GM18858 (cell line): ENCODE measurements around the gene RNF130.

Experiments used
- ATAC-seq: cut with Tn5 transposase; IDR thresholded peaks from one replicate; pipeline ENCODE4 v1.9.1; 2021; ENCODE audit not compliant: unreplicated experiment

Gene RNF130, protein sequence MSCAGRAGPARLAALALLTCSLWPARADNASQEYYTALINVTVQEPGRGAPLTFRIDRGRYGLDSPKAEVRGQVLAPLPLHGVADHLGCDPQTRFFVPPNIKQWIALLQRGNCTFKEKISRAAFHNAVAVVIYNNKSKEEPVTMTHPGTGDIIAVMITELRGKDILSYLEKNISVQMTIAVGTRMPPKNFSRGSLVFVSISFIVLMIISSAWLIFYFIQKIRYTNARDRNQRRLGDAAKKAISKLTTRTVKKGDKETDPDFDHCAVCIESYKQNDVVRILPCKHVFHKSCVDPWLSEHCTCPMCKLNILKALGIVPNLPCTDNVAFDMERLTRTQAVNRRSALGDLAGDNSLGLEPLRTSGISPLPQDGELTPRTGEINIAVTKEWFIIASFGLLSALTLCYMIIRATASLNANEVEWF

DNA sequence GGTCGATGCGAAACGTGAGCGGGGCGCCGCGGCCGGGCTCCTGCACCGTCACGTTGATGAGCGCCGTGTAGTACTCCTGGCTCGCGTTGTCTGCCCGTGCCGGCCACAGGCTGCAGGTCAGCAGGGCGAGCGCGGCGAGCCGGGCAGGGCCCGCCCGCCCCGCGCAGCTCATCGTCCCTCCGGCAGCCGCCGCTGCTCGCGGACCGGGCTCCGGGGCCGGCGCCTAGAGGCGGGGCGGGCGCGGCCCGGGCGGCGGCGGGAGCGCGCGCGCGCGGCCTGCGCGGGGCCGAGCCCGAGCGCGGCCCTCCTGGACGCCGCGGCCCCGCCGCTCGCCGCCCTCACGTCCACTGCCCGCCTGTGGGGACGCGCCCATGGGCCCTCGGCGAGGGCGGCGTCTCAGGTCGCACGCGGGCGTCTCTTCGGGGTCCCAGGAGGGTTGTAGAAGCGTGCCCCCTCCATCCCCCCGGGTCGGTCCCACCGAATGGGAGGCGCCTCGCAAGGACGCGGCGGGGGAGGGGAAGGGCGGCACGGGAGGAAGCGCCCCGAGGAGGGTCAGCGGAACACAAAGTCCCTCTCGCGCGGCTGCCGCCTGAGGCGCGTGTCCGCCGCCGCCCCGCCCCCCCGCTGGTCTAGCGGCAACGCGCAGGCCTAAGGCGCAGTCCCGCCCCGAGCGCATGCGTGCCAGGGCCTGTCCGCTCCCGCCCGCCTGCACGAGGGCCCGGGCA, at the start of gene RNF130:
Gene RNF130 (minus strand): TSS at position 229 of the 725 bp plus-strand sequence. CDS start 57 bp downstream, at position 172.
- no peak for ATAC-seq

- no peak for ATAC-seq
Observed at GRCh38 chr5:180120237-180121101, 48.9 kb upstream of the RNF130 start.

DNA sequence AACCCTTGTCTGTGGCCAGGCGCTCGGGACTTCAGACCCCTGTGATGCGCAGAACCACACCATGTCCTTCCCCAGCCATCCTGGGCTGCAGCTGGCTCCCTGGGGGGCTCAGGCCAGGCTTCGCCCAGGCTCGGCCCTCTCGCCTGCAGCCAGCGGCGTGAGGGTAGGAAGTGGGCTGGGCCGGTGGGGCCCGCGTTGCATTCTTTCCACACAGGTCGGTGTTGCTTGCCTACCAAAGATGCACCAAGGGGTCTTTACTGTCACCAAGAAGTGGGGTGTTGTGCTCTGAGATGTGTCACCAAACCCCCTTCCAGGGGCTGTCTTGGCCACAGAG, 48.3 kb upstream of the RNF130 start:
- ATAC-seq: no peak

DNA sequence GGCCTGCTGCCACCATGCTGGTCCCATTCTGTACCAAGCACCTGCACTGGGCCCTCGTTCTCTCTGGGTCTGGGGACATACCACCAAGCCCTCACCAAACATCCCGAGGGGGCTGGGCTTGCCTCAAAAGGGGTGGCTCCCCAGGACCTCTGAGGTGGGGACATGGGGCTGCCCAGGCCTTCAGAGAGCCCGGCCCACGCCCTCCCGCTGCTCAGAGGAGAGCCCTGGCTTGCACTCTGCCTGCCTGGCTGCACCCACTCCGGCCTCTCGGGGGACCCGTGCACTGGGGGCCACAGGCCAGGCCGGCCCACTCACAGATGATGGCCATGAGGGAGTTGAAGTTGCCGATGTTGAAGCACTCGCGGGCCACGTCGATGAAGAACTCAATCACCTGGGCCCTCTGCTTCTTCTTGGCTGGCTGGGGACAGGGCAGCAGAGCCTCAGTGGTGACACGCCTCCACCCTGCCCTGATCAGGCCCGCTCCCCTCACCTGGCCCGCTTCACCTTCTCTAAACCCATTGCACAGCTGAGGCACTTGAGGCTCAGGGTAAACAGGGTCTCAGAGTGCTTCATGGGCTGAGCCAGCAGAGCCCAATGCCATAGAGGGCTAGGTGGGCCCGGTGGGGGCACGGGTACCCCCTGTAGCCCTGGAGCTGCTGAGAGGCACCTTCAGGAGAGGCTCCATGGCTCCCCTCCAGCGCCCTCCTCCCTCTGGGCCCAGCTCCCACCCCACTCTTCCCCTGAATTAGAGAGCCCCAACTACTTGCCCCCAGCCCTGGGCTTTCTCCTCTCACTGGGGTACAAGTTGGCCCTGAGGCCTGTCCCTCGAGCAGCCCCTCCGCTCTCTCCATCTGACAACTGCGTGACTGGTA, 47.7 kb upstream of the RNF130 start:
- ATAC-seq: no peak

DNA sequence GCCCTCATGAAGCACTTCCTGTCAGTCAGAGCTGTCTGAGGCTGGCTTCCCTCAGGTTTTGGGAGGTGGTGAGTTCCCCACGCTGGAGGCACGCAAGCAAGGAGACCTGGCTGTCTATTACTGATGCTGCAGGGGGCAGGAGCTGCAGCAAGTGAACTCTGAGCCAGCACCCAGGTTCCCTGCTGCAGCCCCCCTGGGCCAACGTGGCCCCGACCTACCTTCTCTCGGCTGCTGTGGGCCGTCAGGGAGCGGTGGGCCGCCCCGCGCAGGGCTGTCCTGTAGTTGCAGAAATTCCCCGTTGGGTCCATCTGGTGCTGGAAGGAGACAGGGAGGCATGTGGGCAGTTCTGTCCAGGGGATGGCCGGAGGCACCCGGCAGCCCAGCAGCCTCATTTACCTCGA, 46.8 kb upstream of the RNF130 start:
- no peak for ATAC-seq

- ATAC-seq: no peak
Observed at GRCh38 chr5:180117000-180117725, 45.6 kb upstream of the RNF130 start.

DNA sequence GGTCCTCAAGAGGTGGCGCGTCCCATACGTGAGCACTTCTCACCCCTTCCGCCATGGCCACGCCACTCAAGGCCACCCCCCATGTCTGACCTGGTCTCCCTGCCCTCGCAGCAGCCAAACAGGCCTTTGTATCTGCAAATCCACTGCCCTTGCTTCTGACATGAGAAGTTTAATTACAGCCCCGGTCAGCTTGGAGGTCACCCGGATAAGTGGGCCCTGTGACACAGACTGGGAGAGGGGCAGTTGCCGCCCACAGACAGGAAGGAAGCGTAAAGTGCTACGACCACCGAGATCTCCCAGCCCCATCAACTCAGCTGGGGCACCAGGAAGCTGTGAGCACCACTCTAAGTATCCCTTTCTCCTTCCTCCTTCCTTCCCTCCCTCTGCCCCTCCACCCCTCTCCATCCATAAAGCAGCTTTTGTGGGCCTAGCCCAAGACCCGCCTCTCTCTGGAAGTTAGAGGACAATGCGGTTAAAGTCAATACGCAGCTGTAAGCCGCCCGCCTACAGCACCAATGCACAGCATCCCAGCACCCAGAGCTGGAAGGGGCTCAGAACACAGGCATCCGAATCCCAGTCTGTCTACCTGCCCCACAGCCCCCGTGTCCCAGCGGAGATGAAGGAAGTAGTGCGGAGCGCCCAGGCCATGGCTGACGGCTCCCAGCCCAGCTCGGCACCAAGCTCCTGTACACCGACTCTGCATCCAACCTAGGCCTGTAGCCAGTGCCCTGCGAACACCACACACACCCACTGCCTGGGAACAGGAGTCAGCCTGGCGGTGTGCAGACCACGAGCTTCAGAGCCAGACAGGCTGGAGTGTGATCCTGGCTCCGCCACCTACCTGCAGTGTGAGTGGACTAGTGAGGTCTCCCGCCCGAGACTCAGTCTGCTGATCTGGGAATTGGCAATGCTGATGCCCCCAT, 44.8 kb upstream of the RNF130 start:
- no peak for ATAC-seq

GRCh38 chr5:180115326-180116076, 43.9 kb upstream of the RNF130 start:
- no peak for ATAC-seq

DNA sequence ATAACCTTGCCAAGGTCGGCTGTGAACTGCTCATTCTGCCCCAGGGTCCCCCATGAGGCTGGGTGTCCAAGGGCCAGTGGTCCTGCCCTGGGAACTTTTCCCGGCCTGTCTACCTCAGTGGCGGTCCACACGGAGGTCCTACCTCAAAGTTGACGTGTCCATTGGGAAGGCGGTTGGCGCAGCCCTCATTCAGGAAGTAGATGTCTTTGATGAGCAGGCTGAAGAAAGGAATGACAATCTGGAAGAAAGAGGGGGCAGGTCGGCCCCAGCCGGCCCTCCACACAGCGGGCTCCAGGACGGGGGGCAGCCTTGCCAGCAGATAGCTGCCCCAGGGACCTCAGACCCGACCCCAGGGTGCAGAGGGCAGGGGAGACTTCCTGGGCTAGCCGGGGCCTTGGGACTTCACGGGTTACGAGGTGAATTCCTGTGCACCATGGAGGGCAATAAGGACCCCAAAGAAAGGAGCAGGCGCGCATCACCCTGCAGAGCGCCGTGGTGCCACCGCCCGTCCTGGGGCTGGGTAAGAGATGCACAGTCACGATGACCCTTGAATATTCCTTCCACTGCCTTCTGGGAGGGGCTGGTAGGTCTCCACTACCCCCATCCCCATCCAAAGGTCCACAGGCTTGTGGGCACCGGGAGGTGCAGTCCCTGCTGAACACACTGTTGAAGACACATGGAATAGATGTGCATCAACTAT, 42.9 kb upstream of the RNF130 start:
- no peak for ATAC-seq

DNA sequence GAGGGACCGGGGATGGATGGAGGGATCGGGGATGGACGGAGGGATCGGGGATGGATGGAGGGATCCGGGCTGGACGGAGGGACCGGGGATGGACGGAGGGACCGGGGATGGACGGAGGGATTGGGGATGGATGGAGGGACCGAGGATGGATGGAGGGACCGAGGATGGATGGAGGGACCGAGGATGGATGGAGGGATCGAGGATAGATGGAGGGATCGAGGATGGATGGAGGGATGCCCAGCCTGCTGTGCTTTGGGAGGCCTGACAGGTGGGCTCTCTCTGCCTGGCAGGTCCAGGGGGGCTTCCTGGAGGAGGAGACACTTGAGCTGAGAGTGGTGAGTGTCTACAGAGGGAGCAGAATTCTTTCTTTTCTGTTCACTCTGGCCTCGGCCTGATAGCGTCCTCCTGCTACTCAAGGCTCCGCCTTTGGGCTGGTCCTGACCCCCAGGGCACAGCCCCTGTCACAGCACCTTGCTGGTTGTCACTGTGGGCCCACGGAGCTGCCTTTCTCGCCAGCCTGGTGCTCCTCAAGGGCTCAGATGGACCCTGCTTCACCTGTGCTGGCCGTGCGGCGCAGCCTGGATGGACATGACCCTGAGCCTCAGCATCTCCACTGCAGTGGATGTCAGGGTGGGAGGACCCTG, 42.2 kb upstream of the RNF130 start:
- ATAC-seq: no peak

GRCh38 chr5:180112181-180112861, 40.8 kb upstream of the RNF130 start:
- no peak for ATAC-seq

DNA sequence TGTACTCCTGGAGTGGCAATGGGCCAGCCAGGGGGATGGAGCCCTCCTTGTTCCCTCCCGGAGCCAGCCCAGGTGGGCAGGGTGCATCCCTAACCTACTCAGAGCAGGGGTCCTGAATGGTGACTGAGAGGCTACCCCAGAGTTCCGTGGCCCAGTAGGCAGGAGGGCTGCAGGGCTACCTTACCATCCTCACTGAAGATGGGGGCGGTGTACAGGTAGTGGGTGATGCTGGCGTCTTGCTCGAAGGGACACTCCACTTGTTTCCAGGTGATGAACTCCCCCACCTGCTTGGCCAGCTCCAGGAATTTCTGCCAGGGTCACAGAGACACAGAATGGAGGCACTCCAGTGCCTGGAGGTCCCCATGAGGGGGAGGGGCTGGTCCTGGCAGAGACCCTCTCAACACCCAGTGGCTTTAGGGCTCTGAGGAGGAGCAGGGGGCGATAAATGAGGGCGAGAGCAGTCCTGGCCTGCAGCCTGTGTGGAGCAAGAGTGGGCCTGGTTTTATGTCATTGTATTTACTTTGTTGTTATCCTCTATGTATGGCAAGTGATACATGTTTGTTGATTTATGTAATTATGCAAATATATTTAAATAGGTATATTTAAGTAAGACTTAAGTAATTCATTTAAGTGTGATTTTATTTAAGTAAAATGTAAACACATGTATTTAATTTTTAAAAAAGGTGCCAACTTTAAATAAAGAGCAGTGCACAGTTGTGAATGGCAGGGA, 39.9 kb upstream of the RNF130 start:
- ATAC-seq: no peak

GRCh38 chr5:180109920-180110319, 38.4 kb upstream of the RNF130 start:
- ATAC-seq: no peak

- no peak for ATAC-seq
Observed at GRCh38 chr5:180107005-180107404, 35.4 kb upstream of the RNF130 start.

- no peak for ATAC-seq
Observed at GRCh38 chr5:180105827-180106312, 34.3 kb upstream of the RNF130 start.

DNA sequence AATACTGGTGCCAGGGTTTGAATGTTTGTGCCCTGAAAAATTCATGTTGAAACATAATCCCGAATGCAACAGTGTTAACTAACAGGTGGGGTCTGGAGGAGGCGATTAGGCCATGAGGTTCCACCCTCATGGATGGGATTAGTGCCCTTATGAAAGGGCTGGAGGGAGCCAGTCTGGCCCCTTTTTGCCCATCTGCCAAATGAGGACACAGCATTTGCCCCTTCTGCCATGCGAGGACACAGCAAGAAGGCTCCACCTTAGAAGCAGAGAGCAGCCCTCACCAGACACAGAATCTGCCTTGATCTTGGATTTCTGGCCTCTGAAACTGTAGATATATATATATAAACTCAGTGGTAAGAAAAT, 32.6 kb upstream of the RNF130 start:
- ATAC-seq: no peak
